Activated CD4-positive, alpha-beta T cell treated with anti-CD3 and anti-CD28 coated beads, Interleukin-2, amount 50 U/mL, for 1 hour (primary cell): ENCODE measurements around the gene ADAM30.

Experiments used
- DNase-seq: peaks from one replicate; pipeline ENCODE4 v3.0.0-alpha.2; 2020

ADAM30 gene

GRCh38 chr1:119896303-119896702 is at the start of gene ADAM30:
TSS of gene ADAM30 (minus strand) at chr1:119896515. CDS start at chr1:119896336, 179 bp downstream.
- DNase-seq, result no peak

GRCh38 chr1:119943216-119943615 is 46.9 kb upstream of the ADAM30 start:
- no peak for DNase-seq

- no peak for DNase-seq
Measured at GRCh38 chr1:119941392-119941791, 45.1 kb upstream of the ADAM30 start.

GRCh38 chr1:119940697-119941096 is 44.4 kb upstream of the ADAM30 start:
- no peak for DNase-seq

GRCh38 chr1:119937198-119937597 is 40.9 kb upstream of the ADAM30 start:
- no peak for DNase-seq

DNA sequence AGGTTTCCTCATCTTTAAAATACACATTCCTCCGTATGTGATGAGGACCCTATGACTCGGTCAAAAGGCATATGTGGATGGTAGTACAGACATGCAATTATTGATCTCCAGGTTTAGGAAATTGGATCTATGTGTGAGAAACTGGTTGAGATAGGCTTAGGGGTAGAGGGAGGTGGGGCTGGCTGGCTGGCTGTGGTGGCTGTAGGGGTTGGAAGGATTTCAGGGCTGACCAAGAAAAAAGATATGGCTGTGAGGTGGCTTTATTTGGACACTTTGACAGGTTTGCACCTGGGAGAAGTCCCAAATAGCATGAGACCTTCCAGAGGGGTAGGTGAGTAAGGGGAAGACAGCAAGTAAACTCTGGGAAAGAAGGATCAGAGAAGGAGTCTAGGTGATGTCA is 39.6 kb upstream of the ADAM30 start:
- no peak for DNase-seq

DNA sequence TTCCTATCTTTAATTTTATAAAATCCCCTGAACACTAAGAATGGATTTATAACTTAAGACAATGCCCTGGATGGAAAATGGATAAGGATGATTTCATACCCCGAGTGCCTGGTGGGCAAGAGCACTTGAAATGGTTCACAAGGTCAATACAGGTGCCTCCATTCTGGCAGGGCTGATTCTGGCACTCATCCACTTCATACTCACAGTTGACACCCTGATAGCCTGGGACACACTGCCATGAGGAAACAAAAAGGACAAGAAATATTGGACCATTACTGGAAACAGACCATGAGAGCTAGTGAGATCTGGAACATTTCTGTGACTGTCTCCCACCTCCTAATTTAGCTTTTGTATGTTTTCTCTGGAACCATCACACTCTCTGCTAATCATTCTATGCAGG is 39.1 kb upstream of the ADAM30 start:
- DNase-seq, result no peak

GRCh38 chr1:119933397-119933796 is 37.1 kb upstream of the ADAM30 start:
- no peak for DNase-seq

DNA sequence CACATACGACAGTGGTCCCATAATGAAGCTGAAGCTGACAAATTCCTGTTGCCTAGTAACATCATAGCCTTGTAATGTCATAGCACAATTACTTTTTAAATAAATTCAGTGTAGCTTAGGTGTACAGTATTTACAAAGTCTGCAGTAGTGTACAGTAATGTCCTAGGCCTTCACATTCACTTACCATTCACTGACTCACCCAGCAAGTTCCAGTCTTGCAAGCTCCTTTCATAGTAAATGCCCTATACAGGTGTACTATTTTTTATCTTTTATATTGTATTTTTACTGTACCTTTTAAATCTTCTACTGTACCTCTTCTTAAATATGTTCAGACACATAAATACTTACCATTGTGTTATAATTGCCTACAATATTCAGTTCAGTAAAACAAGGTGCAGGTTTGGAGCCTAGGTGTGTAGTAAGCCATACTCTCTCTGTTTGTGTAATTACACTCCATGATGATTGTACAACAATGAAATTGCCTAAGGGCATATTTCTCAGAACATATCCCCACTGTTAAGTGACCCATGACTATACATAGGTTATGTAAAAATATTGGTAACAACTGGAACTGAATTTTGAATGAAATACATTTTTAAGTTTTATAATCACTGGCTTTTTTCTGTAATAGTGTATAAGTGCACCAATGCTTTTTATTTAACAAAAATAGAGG is 33.5 kb upstream of the ADAM30 start:
- no peak for DNase-seq

DNA sequence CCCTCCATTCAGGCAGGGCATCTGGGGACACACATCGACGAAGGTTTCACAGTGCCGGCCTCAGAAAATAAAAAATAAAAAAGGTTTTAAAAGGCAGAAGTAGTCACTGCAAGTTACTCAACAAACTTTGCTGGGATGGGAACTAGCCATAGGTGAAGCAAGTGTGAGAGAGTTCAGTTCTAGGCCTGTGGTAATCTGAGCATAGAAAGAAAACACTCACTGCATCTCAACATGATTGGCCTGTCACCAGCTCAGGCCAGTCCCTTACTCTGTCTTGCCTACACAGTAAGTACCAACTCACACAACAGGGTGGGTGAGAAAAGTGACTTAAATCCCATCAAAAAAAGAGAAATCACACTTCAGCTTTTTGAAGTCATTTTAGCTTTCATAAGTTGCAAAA is 30.2 kb upstream of the ADAM30 start:
- no peak for DNase-seq

DNA sequence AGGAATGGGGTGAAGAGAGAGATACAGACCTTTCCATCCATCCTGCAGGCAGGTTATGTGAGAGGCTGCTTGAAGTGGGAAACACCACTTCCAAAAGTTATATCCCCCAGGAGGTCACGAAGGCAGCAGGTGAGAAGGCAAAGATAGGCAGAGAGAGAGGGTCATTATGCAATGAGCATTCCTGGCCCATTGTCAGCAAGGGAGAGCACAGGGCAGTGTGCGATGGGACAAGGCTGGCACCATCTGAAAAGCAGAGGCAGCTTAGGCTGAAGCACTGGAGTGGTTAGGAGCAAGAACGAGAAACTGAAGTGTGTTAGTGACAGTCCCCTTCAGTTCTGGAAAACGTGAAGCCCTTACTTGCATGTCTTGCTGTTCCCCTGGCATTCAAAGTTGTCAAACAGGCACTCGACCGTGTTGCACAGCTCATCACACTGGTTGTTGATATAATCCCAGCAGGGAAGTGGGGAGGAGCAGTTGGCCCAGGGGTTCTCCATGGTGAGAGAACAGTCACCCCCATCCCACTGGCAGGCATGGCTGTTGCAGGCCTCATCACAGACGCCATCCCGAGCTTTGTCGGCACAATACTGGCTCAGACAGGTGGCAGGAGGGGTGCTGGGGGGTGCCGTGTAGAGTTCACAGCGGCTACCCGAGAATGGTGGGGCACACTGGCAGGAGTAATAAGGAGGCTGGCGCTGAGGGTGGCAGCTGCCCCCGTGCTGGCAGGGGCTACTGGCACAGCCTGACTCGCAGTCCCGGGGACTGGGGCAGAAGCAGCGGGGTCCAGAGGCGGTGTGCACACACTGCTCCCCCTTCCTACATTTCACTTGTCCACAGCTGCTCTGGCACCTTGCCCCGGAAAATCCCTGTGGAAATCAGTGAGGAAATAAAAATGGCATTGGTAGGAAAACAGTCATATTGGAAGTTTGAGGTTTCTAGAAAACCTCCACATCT is 28.9 kb upstream of the ADAM30 start:
- DNase-seq, result no peak

- DNase-seq, result no peak
Measured at GRCh38 chr1:119920104-119920968, 24.0 kb upstream of the ADAM30 start.

DNA sequence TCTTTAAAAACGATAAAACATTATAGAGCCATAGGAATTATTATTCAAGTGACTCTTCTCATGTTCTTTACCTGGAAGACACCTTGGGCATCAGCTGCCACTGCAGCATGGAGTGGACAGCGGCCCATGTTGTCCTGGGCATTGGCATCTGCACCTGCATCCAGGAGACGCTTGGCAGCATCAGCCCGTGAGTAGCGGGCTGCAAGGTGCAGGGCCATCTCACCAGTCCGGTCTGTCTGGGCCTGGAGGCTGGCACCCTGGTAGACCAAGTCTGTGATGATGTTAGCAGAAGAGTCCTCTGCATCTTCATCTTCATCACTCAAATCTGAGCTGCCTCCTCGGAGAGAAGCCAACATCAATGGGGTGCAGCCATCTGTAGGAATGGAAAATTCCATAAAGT is 22.9 kb upstream of the ADAM30 start:
- no peak for DNase-seq

DNA sequence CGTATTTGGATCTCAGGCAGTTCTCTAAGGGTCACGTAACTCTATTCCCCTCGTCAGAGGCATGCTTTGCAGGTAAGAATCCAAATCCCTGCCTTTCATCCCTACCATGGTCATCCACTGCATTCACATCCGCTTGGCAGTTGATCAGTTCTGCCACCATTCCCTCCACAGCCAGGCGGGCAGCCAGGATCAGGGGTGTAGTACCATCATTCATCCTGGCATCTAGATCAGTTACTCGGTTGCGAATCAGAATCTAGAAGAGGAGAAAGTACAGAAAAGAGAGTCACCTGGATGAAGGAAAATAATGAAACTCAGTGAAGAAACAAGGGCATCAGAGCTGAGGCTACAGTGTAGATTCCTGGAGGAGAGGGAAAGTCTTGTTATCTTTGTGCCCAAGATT is 22.0 kb upstream of the ADAM30 start:
- no peak for DNase-seq

- no peak for DNase-seq
Measured at GRCh38 chr1:119917304-119918055, 21.2 kb upstream of the ADAM30 start.

GRCh38 chr1:119915517-119915916 is 19.2 kb upstream of the ADAM30 start:
- no peak for DNase-seq

GRCh38 chr1:119914071-119914470 is 17.8 kb upstream of the ADAM30 start:
- DNase-seq, result no peak

GRCh38 chr1:119912963-119913362 is 16.6 kb upstream of the ADAM30 start:
- no peak for DNase-seq

DNA sequence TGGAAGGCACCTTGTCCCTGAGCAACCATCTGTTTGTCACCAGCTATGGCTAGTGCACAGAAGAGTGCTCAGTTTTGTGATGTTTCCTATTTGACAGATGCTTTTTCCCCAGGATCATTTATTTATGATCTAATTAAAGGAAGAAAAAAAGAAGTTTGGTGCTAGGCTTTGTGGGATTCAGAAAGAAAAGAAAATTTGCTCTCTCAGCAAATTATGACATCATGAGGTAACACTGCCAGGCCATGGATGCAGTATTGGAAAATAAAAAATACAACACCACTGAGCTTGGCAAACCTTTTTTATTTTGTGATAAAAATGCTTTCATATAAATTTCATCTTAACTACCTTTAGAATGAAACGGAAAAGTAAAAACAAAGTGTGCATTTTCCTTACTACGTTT is 15.5 kb upstream of the ADAM30 start:
- DNase-seq, result no peak

DNA sequence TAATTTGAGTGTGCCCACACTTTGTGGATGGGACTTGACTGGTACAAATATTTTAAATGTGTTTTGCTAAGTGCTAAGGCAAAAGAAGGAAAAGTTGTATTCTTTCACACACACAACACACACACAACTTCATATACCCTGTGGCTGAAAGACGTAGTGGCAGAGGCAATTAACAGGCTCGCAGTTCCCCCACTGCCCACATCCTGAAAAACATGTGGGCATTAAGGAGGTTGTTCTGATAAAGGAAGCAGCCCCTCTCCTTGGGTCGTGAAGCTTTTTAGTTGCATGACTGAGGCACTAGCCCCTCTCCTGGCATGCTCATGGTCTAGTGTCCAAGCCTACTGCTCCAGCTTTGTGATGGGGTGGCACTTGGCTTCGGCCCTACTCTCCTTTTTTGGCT is 14.3 kb upstream of the ADAM30 start:
- DNase-seq, result no peak

GRCh38 chr1:119909890-119910596 is 13.7 kb upstream of the ADAM30 start:
- DNase-seq, result no peak

DNA sequence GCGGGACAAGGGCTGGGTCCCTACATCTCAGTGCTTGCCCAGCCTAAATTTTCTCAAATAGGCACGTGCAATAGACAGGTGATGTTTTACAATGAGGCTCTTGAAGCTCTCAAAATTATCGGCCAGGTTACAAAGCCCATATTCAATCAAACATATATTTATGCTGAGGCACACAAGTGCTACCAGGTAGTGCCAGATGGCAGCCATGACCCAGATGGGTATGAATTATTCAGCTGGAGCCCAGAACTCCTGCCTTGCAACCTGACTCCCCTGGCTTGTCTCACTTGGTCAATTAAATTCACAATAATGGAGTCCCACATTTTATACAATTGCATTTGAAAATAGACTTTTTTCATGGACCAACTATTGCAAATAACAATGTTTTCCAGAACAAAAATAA is 12.3 kb upstream of the ADAM30 start:
- DNase-seq, result no peak
